ENCODE results near the gene RAB40A. TPM values are rescaled to one million over a fixed set of nuclear protein-coding genes. Genes with fewer than 3 reads are reported as not detected.

Gene RAB40A
- total and polyA plus RNA-seq, 10 of the 15 experiments (the other 5 are each of a cell fraction or from before 2014, with no cell fraction given): 0.10 to 0.42 (median 0.26) TPM

DNA sequence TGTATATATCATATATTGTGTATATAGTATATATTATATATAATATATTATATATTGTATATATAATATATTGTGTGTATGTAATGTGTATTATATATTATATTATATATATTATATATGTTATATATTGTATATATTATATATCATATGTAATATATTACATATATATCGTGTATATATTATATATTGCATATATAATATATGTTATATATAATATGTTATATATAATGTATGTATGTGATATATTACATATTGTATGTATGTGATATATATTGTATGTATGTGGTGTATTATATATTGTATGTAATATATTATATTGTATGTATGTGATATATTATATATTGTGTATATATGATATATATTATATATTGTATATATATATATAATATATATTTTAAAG, 30.5 kb downstream of the RAB40A start:
- POLR2A ChIA-PET: no interaction called here
- SMC1A ChIA-PET (ENCODE audit: uncharacterized antibody, unreplicated experiment): no interaction called here
- Histone ChIP-seq H3K4me1 (ENCODE audit: control insufficient read depth, insufficient read depth, low read length) (no peaks in the 10 kb centered on the region), H3K4me3 (no peak overlapping the region), H3K9ac (ENCODE audit: control insufficient read depth, insufficient read depth, low read length) (no peak overlapping the region), H3K27ac (ENCODE audit: control insufficient read depth, insufficient read depth) (no peak overlapping the region), H3K9me3 (replicated peaks; ENCODE audit: control insufficient read depth, insufficient read depth, low read length) (no peaks in the 10 kb centered on the region), H3K27me3 (replicated peaks in 1 of 2; ENCODE audit: control insufficient read depth in 2 of 2, insufficient read depth in 2 of 2, low read length in 1 of 2) (no peaks in the 10 kb centered on the region), H3K79me2 (ENCODE audit: control insufficient read depth, insufficient read depth, low read length) (no peaks in the 10 kb centered on the region), H4K20me1 (ENCODE audit: control insufficient read depth, insufficient read depth) (no peaks in the 10 kb centered on the region), H3K36me3 (ENCODE audit: control insufficient read depth in 2 of 2, insufficient read depth in 2 of 2, low read length in 1 of 2) (no peaks in the 10 kb centered on the region), H3K4me2 (ENCODE audit: control insufficient read depth, insufficient read depth) (no peak overlapping the region), H2AFZ (ENCODE audit: control insufficient read depth, low read depth, low read length) (no peak overlapping the region)
- RAD21 ChIA-PET (ENCODE audit: unreplicated experiment): interaction anchor here (1.5 kb wide), 1 partner anchor 23 kb away, joined by 3 read pairs; no protein-coding TSS in a partner anchor
- TF ChIP-seq, protein P1, sequence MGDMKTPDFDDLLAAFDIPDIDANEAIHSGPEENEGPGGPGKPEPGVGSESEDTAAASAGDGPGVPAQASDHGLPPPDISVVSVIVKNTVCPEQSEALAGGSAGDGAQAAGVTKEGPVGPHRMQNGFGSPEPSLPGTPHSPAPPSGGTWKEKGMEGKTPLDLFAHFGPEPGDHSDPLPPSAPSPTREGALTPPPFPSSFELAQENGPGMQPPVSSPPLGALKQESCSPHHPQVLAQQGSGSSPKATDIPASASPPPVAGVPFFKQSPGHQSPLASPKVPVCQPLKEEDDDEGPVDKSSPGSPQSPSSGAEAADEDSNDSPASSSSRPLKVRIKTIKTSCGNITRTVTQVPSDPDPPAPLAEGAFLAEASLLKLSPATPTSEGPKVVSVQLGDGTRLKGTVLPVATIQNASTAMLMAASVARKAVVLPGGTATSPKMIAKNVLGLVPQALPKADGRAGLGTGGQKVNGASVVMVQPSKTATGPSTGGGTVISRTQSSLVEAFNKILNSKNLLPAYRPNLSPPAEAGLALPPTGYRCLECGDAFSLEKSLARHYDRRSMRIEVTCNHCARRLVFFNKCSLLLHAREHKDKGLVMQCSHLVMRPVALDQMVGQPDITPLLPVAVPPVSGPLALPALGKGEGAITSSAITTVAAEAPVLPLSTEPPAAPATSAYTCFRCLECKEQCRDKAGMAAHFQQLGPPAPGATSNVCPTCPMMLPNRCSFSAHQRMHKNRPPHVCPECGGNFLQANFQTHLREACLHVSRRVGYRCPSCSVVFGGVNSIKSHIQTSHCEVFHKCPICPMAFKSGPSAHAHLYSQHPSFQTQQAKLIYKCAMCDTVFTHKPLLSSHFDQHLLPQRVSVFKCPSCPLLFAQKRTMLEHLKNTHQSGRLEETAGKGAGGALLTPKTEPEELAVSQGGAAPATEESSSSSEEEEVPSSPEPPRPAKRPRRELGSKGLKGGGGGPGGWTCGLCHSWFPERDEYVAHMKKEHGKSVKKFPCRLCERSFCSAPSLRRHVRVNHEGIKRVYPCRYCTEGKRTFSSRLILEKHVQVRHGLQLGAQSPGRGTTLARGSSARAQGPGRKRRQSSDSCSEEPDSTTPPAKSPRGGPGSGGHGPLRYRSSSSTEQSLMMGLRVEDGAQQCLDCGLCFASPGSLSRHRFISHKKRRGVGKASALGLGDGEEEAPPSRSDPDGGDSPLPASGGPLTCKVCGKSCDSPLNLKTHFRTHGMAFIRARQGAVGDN (IDR thresholded peaks at IDR 0.05): no peak
- TF ChIP-seq NR2F1 (conservative IDR thresholded peaks at IDR 0.05) (no peak), RBBP5 (conservative IDR thresholded peaks at IDR 0.05) (no peak), KDM1A (IDR thresholded peaks at IDR 0.05; ENCODE audit: borderline replicate concordance) (no peak), POLR2A (IDR thresholded peaks at IDR 0.05; ENCODE audit: low read depth, low read length) (no peak), SPI1 (IDR thresholded peaks at IDR 0.05; ENCODE audit: borderline replicate concordance, insufficient read depth, low read depth, low read length) (no peak), ZNF384 (IDR thresholded peaks at IDR 0.05; ENCODE audit: borderline replicate concordance, low read depth, low read length) (no peak), SIN3A (IDR thresholded peaks at IDR 0.05; ENCODE audit: low read depth, low read length) (no peak), TBL1XR1 (IDR thresholded peaks at IDR 0.05; ENCODE audit: low read depth, low read length) (no peak), HDGF (IDR thresholded peaks at IDR 0.05) (no peak), KLF5 (IDR thresholded peaks at IDR 0.05; ENCODE audit: partially characterized antibody) (no peak), CEBPB (IDR thresholded peaks at IDR 0.05; ENCODE audit: borderline replicate concordance in 1 of 2, low read depth in 2 of 2, low read length in 2 of 2) (no peak), ZNF592 (IDR thresholded peaks at IDR 0.05) (no peak), PBX3 (IDR thresholded peaks at IDR 0.05; ENCODE audit: insufficient replicate concordance, low read depth, low read length) (no peak)
- TF ChIP-seq, protein P2, sequence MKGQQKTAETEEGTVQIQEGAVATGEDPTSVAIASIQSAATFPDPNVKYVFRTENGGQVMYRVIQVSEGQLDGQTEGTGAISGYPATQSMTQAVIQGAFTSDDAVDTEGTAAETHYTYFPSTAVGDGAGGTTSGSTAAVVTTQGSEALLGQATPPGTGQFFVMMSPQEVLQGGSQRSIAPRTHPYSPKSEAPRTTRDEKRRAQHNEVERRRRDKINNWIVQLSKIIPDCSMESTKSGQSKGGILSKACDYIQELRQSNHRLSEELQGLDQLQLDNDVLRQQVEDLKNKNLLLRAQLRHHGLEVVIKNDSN (IDR thresholded peaks at IDR 0.05; ENCODE audit: borderline replicate concordance, extremely low read length, insufficient read depth, low read depth, low read length): no peak
- 0% methylated on average over 1 of the region's 1 CpG for WGBS (ENCODE audit: insufficient coverage, insufficient replicate concordance, low lambda C conversion rate, missing lambda C conversion rate)
- no TSS peak for BruUV-seq (replicated peaks)
- DNase-seq (ENCODE audit: low read depth, low spot score) (no peak), ATAC-seq (no peak), FAIRE-seq (no peak)
- intact Hi-C loops (cut with micrococcal nuclease; ENCODE audit: unreplicated experiment) (no loop called here), in situ Hi-C loops (cut with MboI) (no loop called here)
- CTCF ChIA-PET: interaction anchor here (0.6 to 1.7 kb wide), 10 partner anchors 13 to 542 kb away, joined by 3 to 9 read pairs (median 4); no protein-coding TSS in a partner anchor

All from GM12878 (cell line).